Stomach (tissue), 4 donors: ENCODE data around the gene MRPL17.

Source experiments
- POLR2A ChIP-seq, 4 donors: fragments of 450-650 bp; IDR thresholded peaks; one replicate each; pipeline ENCODE4 v1.6.1; 2016; ENCODE audit warnings: antibody characterized with exemption in 4 of 4, control low read depth in 2 of 4, mild to moderate bottlenecking in 1 of 4, moderate library complexity in 1 of 4
- POLR2AphosphoS5 ChIP-seq, 3 donors: sonication (generic); formaldehyde crosslinking; IDR thresholded peaks; one replicate each; pipeline ENCODE4 v1.6.1; 2016; ENCODE audit warnings: antibody characterized with exemption in 3 of 3
- TF ChIP-seq, protein P1 (sequence below), 7 experiments: fragments of 450-650 bp in 4 of 7; fragments of 200-600 bp in 3 of 7; sonication (generic) in 3 of 7; IDR thresholded peaks; one replicate each; pipeline ENCODE4 v1.5.1; 2016 to 2019; ENCODE audit warnings: antibody characterized with exemption in 7 of 7, control low read depth in 2 of 7, mild to moderate bottlenecking in 1 of 7

DNA sequence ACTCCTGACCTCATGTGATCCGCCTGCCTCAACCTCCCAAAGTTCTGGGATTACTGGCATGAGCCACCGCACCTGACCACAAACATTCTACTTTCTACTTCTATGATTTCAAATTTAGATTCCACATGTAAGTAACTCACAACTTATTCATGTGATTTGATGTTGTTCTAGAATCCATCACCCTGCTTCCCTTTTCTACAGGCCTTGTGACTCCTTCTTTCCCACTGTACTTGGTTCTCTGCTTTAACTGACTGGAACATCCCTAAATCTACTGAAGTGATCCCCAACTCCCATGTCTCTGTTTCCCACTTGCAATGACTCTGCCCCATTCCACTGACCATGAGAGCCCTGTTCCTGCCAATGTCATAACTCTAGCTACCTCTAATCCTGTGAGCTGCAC is 25.7 kb upstream of the MRPL17 start:
- TF ChIP-seq POLR2A (IDR thresholded peaks at IDR 0.05) (no peak), POLR2AphosphoS5 (IDR thresholded peaks at IDR 0.05) (no peak)
- TF ChIP-seq, protein P1, sequence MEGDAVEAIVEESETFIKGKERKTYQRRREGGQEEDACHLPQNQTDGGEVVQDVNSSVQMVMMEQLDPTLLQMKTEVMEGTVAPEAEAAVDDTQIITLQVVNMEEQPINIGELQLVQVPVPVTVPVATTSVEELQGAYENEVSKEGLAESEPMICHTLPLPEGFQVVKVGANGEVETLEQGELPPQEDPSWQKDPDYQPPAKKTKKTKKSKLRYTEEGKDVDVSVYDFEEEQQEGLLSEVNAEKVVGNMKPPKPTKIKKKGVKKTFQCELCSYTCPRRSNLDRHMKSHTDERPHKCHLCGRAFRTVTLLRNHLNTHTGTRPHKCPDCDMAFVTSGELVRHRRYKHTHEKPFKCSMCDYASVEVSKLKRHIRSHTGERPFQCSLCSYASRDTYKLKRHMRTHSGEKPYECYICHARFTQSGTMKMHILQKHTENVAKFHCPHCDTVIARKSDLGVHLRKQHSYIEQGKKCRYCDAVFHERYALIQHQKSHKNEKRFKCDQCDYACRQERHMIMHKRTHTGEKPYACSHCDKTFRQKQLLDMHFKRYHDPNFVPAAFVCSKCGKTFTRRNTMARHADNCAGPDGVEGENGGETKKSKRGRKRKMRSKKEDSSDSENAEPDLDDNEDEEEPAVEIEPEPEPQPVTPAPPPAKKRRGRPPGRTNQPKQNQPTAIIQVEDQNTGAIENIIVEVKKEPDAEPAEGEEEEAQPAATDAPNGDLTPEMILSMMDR (IDR thresholded peaks at IDR 0.05) = no peak
